Loucy (cell line): ENCODE measurements around the gene MRPS16.

Experiments
- H2AFZ ChIP-seq: fragments of 200-600 bp; sonication (generic); 2 replicates; pipeline ENCODE4 v1.6.0; 2016; ENCODE audit warnings: antibody characterized with exemption, mild to moderate bottlenecking, low read length, moderate library complexity
- H3F3A ChIP-seq: fragments of 200-600 bp; 2 replicates; pipeline ENCODE4 v1.6.0; 2016; ENCODE audit warnings: antibody characterized with exemption, low read depth, mild to moderate bottlenecking
- H3K27me3 ChIP-seq: fragments of 200-600 bp; sonication (generic); 2 replicates; pipeline ENCODE4 v1.6.1; 2014; ENCODE audit warnings: low read length, mild to moderate bottlenecking; ENCODE audit not compliant: insufficient read depth, poor library complexity, severe bottlenecking
- H3K36me3 ChIP-seq: fragments of 200-600 bp; sonication (generic); 2 replicates; pipeline ENCODE4 v1.6.1; 2016; ENCODE audit warnings: low read length; ENCODE audit not compliant: insufficient read depth
- H3K4me1 ChIP-seq: fragments of 200-600 bp; sonication (generic); 2 replicates; pipeline ENCODE4 v1.5.1; 2014; ENCODE audit warnings: low read length, mild to moderate bottlenecking; ENCODE audit not compliant: insufficient read depth, poor library complexity, severe bottlenecking
- H3K4me2 ChIP-seq: fragments of 200-600 bp; sonication (generic); 2 replicates; pipeline ENCODE4 v1.6.0; 2014; ENCODE audit warnings: antibody characterized with exemption, low read length, low read depth, mild to moderate bottlenecking; ENCODE audit not compliant: poor library complexity, severe bottlenecking
- H3K4me3 ChIP-seq: fragments of 200-600 bp; sonication (generic); 2 replicates; pipeline ENCODE4 v1.5.1; 2014; ENCODE audit warnings: low read length, mild to moderate bottlenecking, mixed read lengths; ENCODE audit not compliant: poor library complexity, severe bottlenecking
- H3K79me2 ChIP-seq: fragments of 200-600 bp; sonication (generic); 2 replicates; pipeline ENCODE4 v1.6.1; 2014; ENCODE audit warnings: low read length; ENCODE audit not compliant: insufficient read depth
- H3K9ac ChIP-seq: fragments of 200-600 bp; sonication (generic); 2 replicates; pipeline ENCODE4 v1.6.0; 2014; ENCODE audit warnings: mild to moderate bottlenecking, low read depth, low read length, moderate library complexity; ENCODE audit not compliant: poor library complexity, severe bottlenecking
- H3K9me2 ChIP-seq: fragments of 200-600 bp; sonication (generic); replicated peaks from 2 replicates; pipeline ENCODE4 v1.6.1; 2016; ENCODE audit warnings: low read depth, low read length, mixed read lengths
- H3K9me3 ChIP-seq: fragments of 200-600 bp; sonication (generic); 2 replicates; pipeline ENCODE4 v1.6.1; 2014; ENCODE audit warnings: mild to moderate bottlenecking, antibody characterized with exemption, low read length, low read depth; ENCODE audit not compliant: insufficient read depth
- H4K20me1 ChIP-seq: fragments of 200-600 bp; sonication (generic); 2 replicates; pipeline ENCODE4 v1.6.0; 2014; ENCODE audit warnings: antibody characterized with exemption, low read length, mild to moderate bottlenecking; ENCODE audit not compliant: insufficient read depth, poor library complexity, severe bottlenecking
- CTCF ChIP-seq: fragments of 200-600 bp; sonication (generic); conservative IDR thresholded peaks from 2 replicates; pipeline ENCODE4 v1.5.1; 2014; ENCODE audit warnings: mild to moderate bottlenecking, antibody characterized with exemption, low read length
- EZH2phosphoT487 ChIP-seq: fragments of 200-600 bp; IDR thresholded peaks from 2 replicates; pipeline ENCODE4 v1.6.1; 2018; ENCODE audit warnings: antibody characterized with exemption, mild to moderate bottlenecking, moderate library complexity, borderline replicate concordance

The MRPS16 gene

DNA sequence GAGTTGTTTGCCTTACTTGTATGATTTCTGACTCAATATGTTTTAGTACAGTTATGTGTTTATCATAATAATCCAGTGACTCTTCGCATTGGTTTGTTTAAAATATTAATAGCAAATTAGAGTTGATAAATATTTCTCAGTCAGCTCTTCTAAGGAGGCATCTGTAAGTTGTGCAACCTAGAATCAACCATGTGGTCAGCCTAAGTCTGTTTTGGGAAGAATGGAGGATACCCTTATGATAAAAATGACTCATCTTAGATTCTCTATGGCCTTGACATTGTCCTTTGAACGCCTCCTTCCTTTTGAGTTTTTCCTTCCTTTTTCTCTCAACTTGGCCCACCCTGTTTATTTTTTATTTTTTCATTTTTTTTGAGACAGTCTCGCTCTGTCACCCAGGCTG lies 24.2 kb downstream of the MRPS16 start:
- Histone ChIP-seq H3K9me2 (no peaks in the 10 kb centered on the region), H3K79me2 (no peaks in the 10 kb centered on the region), H3K27me3 (no peaks in the 10 kb centered on the region), H3F3A (no peaks in the 10 kb centered on the region), H3K9ac (no peak overlapping the region), H3K9me3 (no peaks in the 10 kb centered on the region), H4K20me1 (no peaks in the 10 kb centered on the region), H3K4me1 (no peaks in the 10 kb centered on the region), H3K4me2 (no peak overlapping the region), H2AFZ (no peak overlapping the region), H3K36me3 (peaks cover 6% of the 10 kb centered on the region; the same call in 1 of the 2 replicates), H3K4me3 (no peak overlapping the region)
- TF ChIP-seq EZH2phosphoT487 (no peak), CTCF (no peak)

DNA sequence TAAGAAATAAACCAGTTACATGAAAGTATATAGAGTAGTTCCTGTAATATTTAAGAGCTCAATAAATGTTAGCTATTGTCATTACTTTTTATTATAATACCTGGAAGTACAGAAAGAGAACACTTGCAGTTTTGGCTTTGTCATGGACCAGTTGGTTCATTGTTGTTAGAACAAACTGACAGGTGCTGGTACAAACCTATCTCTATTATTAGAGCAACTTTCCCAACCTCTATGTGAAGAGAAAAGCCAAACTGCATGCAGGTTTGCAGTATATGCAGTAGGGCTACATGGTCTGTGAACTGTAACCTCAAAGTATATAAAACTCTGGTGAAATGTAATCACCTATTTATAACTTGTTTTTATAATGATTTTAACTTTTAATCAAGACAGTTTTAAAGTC lies 25.8 kb downstream of the MRPS16 start:
- Histone ChIP-seq H3K4me1 (no peaks in the 10 kb centered on the region), H3F3A (no peaks in the 10 kb centered on the region), H3K4me3 (no peak overlapping the region), H3K9me3 (no peaks in the 10 kb centered on the region), H3K27me3 (no peaks in the 10 kb centered on the region), H2AFZ (no peak overlapping the region), H3K79me2 (no peaks in the 10 kb centered on the region), H4K20me1 (no peaks in the 10 kb centered on the region), H3K36me3 (no peaks in the 10 kb centered on the region; the same call in 1 of the 2 replicates), H3K9me2 (no peaks in the 10 kb centered on the region), H3K9ac (no peak overlapping the region), H3K4me2 (no peak overlapping the region)
- TF ChIP-seq CTCF (no peak), EZH2phosphoT487 (no peak)

- H3K27me3 ChIP-seq, result no peaks in the 10 kb centered on the region
- no peaks in the 10 kb centered on the region for H4K20me1 ChIP-seq
- H3K79me2 ChIP-seq, result no peaks in the 10 kb centered on the region
- no peak overlapping the region for H3K4me3 ChIP-seq
- no peak overlapping the region for H3K4me2 ChIP-seq
- no peaks in the 10 kb centered on the region for H3K9me2 ChIP-seq
- TF ChIP-seq CTCF (no peak), EZH2phosphoT487 (no peak)
- H3K4me1 ChIP-seq, result no peaks in the 10 kb centered on the region
- no peaks in the 10 kb centered on the region for H3K9me3 ChIP-seq
- H3F3A ChIP-seq, result no peaks in the 10 kb centered on the region
- no peak overlapping the region for H2AFZ ChIP-seq
- no peak overlapping the region for H3K9ac ChIP-seq
- no peaks in the 10 kb centered on the region for H3K36me3 ChIP-seq
These were observed 26.9 kb downstream of the MRPS16 start for GRCh38 chr10:73225518-73225917.
